Transverse colon (tissue), 4 donors: ENCODE measurements around the gene TRIM5.

Experiments used
- CTCF ChIP-seq, 5 experiments: fragments of 200-600 bp in 3 of 5; fragments of 450-650 bp in 2 of 5; sonication (generic) in 3 of 5; IDR thresholded peaks; 1 replicate in 2 of 5; 2 replicates in 3 of 5; pipeline ENCODE4 v1.5.1; 2016 to 2017; ENCODE audit warnings: antibody characterized with exemption in 5 of 5, inconsistent platforms in 3 of 5, mild to moderate bottlenecking in 2 of 5, moderate library complexity in 1 of 5
- EP300 ChIP-seq: sonication (generic); formaldehyde crosslinking; IDR thresholded peaks from one replicate; pipeline ENCODE4 v1.6.1; 2017; ENCODE audit warnings: antibody characterized with exemption, low read depth
- POLR2AphosphoS5 ChIP-seq, 3 donors: sonication (generic); formaldehyde crosslinking; IDR thresholded peaks; one replicate each; pipeline ENCODE4 v1.6.1; 2016; ENCODE audit warnings: antibody characterized with exemption in 3 of 3

GRCh38 chr11:5666402-5666793 is 18.5 kb downstream of the TRIM5 start:
- TF ChIP-seq EP300 = no peak
- TF ChIP-seq CTCF (IDR thresholded peaks at IDR 0.05) = no peak
- no peak for TF ChIP-seq POLR2AphosphoS5 (IDR thresholded peaks at IDR 0.05)
